Measurements from ENCODE around the gene TEFM.
"Not testable (repeated sequence)": the region's sequence is repeated elsewhere in the genome, so short reads cannot be mapped to it uniquely, and the experiment has no call there.

The TEFM gene

DNA sequence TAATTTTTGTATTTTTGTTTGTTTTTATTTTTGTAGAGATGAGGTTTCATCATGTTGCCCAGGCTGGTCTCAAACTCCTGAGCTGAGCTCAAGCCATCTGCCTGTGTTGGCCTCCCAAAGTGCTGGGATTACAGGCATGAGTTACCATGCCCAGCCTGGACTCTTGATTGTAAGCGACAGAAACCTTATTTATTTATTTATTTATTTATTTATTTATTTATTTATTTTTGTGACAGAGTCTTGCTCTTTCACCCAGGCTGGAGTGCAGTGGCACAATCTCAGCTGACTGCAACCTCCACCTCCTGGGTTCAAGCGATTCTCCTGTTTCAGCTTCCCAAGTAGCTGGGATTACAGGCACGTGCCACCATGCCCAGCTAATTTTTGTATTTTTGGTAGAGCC is 23.8 kb upstream of the TEFM start:
- peaks cover 0 to 39% (median 0%) of the 10 kb centered on the region in 3 experiments for H3K27me3 ChIP-seq (ENCODE audit: control insufficient read depth in 3 of 3, insufficient read depth in 3 of 3, low read depth in 1 of 3, low read length in 3 of 3)
- H3K4ac ChIP-seq (ENCODE audit: low read length); H3K18ac ChIP-seq (ENCODE audit: low read length); H2AFZ ChIP-seq (ENCODE audit: low read length); H3K4me3 ChIP-seq (ENCODE audit: low read length in 2 of 2); DNase-seq (ENCODE audit: low spot score); H3K27ac ChIP-seq (replicated peaks; ENCODE audit: low read length); H2BK5ac ChIP-seq (ENCODE audit: low read length); H3K79me1 ChIP-seq (ENCODE audit: low read depth, low read length); H2BK15ac ChIP-seq (ENCODE audit: low read length); H2BK12ac ChIP-seq (ENCODE audit: low read length); H3K4me1 ChIP-seq (ENCODE audit: control insufficient read depth in 2 of 2, insufficient read depth in 1 of 2, low read depth in 1 of 2, low read length in 2 of 2); H3K4me2 ChIP-seq (ENCODE audit: insufficient read depth, low read length, poor library complexity, severe bottlenecking); H2BK120ac ChIP-seq (ENCODE audit: low read depth, low read length); H3K9ac ChIP-seq (ENCODE audit: low read depth, low read length, poor library complexity); H2AK5ac ChIP-seq (ENCODE audit: low read depth, low read length); H3K23ac ChIP-seq (ENCODE audit: low read depth, low read length, poor library complexity); H3K14ac ChIP-seq (ENCODE audit: low read length); H4K91ac ChIP-seq (ENCODE audit: low read depth, low read length, poor library complexity); H3K9me3 ChIP-seq (replicated peaks in 1 of 2; ENCODE audit: control insufficient read depth in 2 of 2, insufficient read depth in 1 of 2, low read depth in 1 of 2, low read length in 2 of 2); H4K8ac ChIP-seq (ENCODE audit: low read depth, low read length); H3K36me3 ChIP-seq (replicated peaks in 1 of 2; ENCODE audit: control insufficient read depth in 2 of 2, insufficient read depth in 2 of 2, low read length in 2 of 2): not testable (repeated sequence)
- no CpG with 5 or more reads among the region's 3 CpGs for WGBS, 2 donors (ENCODE audit: extremely low coverage in 2 of 2, insufficient read length in 2 of 2, insufficient replicate concordance in 1 of 2)

DNA sequence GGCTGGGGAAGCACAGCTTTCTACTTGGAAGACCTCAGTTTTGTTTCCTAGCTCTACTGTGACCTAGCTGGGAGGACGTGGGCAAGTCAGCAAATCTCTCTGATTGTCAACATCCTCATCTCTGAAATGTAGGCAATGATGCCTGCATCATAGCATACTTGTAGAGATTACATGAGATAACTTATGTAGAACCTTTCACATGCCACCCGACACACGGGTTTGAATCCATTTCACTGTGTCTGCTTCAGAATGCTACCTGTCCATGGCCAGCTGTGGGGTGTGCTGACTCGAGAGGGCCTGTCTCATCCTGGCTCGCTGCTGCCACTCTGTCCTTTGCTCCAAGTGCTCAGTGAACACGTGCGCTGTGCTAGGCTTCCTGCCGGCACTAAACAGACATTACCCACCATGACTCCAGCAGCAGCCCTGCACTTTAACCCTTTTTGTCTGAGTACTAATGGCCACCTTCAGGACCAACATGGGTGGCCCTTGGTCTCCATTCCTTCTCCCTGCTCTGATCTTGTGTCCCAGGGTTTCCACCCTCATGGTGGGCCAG is 23.1 kb upstream of the TEFM start:
- no peak overlapping the region for H2AK5ac ChIP-seq (ENCODE audit: low read depth, low read length)

DNA sequence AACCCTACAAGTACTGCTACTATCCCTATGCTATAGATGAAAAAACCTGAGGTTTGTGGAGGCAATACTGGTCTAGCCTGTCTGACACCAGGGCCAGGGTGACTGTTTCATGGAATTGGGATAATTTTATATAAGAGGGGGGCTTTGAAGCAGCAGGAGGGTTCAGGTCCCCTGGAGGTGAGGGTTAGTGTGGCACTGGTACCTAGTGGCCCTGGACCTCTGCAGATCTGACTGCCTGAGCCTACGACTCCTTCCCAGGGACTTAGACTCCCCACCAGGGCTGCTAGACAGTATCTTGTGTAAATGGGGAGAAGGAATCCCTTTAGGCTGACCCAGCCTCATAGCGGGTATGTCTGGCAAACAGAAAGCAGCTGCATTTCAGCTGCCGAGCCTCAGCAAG is 22.5 kb upstream of the TEFM start:
- no peak overlapping the region for H3K4me2 ChIP-seq (ENCODE audit: insufficient read depth, low read length, poor library complexity, severe bottlenecking)
- H2AK5ac ChIP-seq (ENCODE audit: low read depth, low read length): no peak overlapping the region
- no peak overlapping the region for H3K14ac ChIP-seq (ENCODE audit: low read length)
- H2AFZ ChIP-seq (ENCODE audit: low read length): peak overlapping the region; percentile 54
- no peak overlapping the region for H3K23ac ChIP-seq (ENCODE audit: low read depth, low read length, poor library complexity)
- no peaks in the 10 kb centered on the region for H3K36me3 ChIP-seq (replicated peaks in 1 of 2; ENCODE audit: control insufficient read depth in 2 of 2, insufficient read depth in 2 of 2, low read length in 2 of 2)
- no peak overlapping the region for H3K9ac ChIP-seq (ENCODE audit: low read depth, low read length, poor library complexity)
- no peak overlapping the region for H3K4ac ChIP-seq (ENCODE audit: low read length)
- peaks cover 0 to 1% of the 10 kb centered on the region in 2 donors for H3K4me1 ChIP-seq (ENCODE audit: control insufficient read depth in 2 of 2, insufficient read depth in 1 of 2, low read depth in 1 of 2, low read length in 2 of 2)
- no peaks in the 10 kb centered on the region for H3K79me1 ChIP-seq (ENCODE audit: low read depth, low read length)
- no peak overlapping the region for H3K27ac ChIP-seq (replicated peaks; ENCODE audit: low read length)
- no CpG with 5 or more reads among the region's 3 CpGs for WGBS, 2 donors (ENCODE audit: extremely low coverage in 2 of 2, insufficient read length in 2 of 2, insufficient replicate concordance in 1 of 2)
- DNase-seq (ENCODE audit: low spot score): no peak
- H3K4me3 ChIP-seq (ENCODE audit: low read length in 2 of 2): no peak overlapping the region
- H3K27me3 ChIP-seq (ENCODE audit: control insufficient read depth in 3 of 3, insufficient read depth in 3 of 3, low read depth in 1 of 3, low read length in 3 of 3): peaks cover 0 to 42% (median 6%) of the 10 kb centered on the region in 3 experiments
- H4K8ac ChIP-seq (ENCODE audit: low read depth, low read length): no peak overlapping the region
- no peak overlapping the region for H4K91ac ChIP-seq (ENCODE audit: low read depth, low read length, poor library complexity)
- no peaks in the 10 kb centered on the region for H3K9me3 ChIP-seq (replicated peaks in 1 of 2; ENCODE audit: control insufficient read depth in 2 of 2, insufficient read depth in 1 of 2, low read depth in 1 of 2, low read length in 2 of 2)
- no peak overlapping the region for H2BK12ac ChIP-seq (ENCODE audit: low read length)
- H2BK120ac ChIP-seq (ENCODE audit: low read depth, low read length): no peak overlapping the region
- no peak overlapping the region for H2BK5ac ChIP-seq (ENCODE audit: low read length)
- no peak overlapping the region for H2BK15ac ChIP-seq (ENCODE audit: low read length)
- H3K18ac ChIP-seq (ENCODE audit: low read length): no peak overlapping the region

More for the DNA sequence above, 23.1 kb upstream of the TEFM start:
- Histone ChIP-seq H2BK15ac (ENCODE audit: low read length) (no peak overlapping the region), H3K27me3 (ENCODE audit: control insufficient read depth in 3 of 3, insufficient read depth in 3 of 3, low read depth in 1 of 3, low read length in 3 of 3) (peaks cover 0 to 39% (median 2%) of the 10 kb centered on the region in 3 experiments), H3K9me3 (replicated peaks in 1 of 2; ENCODE audit: control insufficient read depth in 2 of 2, insufficient read depth in 1 of 2, low read depth in 1 of 2, low read length in 2 of 2) (no peaks in the 10 kb centered on the region), H3K4me3 (ENCODE audit: low read length in 2 of 2) (no peak overlapping the region), H3K27ac (replicated peaks; ENCODE audit: low read length) (no peak overlapping the region), H2BK5ac (ENCODE audit: low read length) (no peak overlapping the region), H4K91ac (ENCODE audit: low read depth, low read length, poor library complexity) (no peak overlapping the region), H3K4me1 (ENCODE audit: control insufficient read depth in 2 of 2, insufficient read depth in 1 of 2, low read depth in 1 of 2, low read length in 2 of 2) (peaks cover 0 to 1% of the 10 kb centered on the region in 2 donors), H3K23ac (ENCODE audit: low read depth, low read length, poor library complexity) (no peak overlapping the region), H2BK12ac (ENCODE audit: low read length) (no peak overlapping the region), H3K4me2 (ENCODE audit: insufficient read depth, low read length, poor library complexity, severe bottlenecking) (no peak overlapping the region), H4K8ac (ENCODE audit: low read depth, low read length) (no peak overlapping the region), H2AFZ (ENCODE audit: low read length) (peak overlapping the region; percentile 54), H2BK120ac (ENCODE audit: low read depth, low read length) (no peak overlapping the region), H3K4ac (ENCODE audit: low read length) (no peak overlapping the region), H3K36me3 (replicated peaks in 1 of 2; ENCODE audit: control insufficient read depth in 2 of 2, insufficient read depth in 2 of 2, low read length in 2 of 2) (no peaks in the 10 kb centered on the region), H3K18ac (ENCODE audit: low read length) (no peak overlapping the region), H3K79me1 (ENCODE audit: low read depth, low read length) (no peaks in the 10 kb centered on the region), H3K9ac (ENCODE audit: low read depth, low read length, poor library complexity) (no peak overlapping the region), H3K14ac (ENCODE audit: low read length) (no peak overlapping the region)
- no CpG with 5 or more reads among the region's 8 CpGs for WGBS, 2 donors (ENCODE audit: extremely low coverage in 2 of 2, insufficient read length in 2 of 2, insufficient replicate concordance in 1 of 2)
- no peak for DNase-seq (ENCODE audit: low spot score)

DNA sequence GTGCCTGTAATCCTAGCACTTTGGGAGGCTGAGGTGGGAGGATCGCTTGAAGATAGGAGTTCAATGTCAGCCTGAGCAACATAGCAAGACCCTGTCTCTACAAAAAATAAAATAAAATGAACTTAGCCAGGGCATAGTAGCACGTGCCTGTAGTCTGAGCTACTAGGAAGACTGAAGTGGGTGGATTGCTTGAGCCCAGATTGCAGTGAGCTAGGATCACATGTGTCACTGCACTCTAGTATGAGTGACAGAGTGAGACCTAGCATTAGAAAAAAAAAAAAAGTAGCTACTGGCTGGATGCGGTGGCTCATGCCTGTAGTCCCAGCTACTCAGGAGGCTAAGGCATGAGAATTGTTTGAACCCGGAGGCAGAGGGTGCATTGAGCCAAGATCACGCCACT is 21.7 kb upstream of the TEFM start:
- H3K27me3 ChIP-seq (ENCODE audit: control insufficient read depth in 3 of 3, insufficient read depth in 3 of 3, low read depth in 1 of 3, low read length in 3 of 3): peaks cover 3 to 50% (median 13%) of the 10 kb centered on the region in 3 experiments
- H3K9me3 ChIP-seq (replicated peaks in 1 of 2; ENCODE audit: control insufficient read depth in 2 of 2, insufficient read depth in 1 of 2, low read depth in 1 of 2, low read length in 2 of 2): peaks cover 0 to 2% of the 10 kb centered on the region in 2 donors
- H2BK12ac ChIP-seq (ENCODE audit: low read length): no peak overlapping the region
- no peak overlapping the region for H2AK5ac ChIP-seq (ENCODE audit: low read depth, low read length)
- H3K18ac ChIP-seq (ENCODE audit: low read length): no peak overlapping the region
- no peak overlapping the region for H2BK120ac ChIP-seq (ENCODE audit: low read depth, low read length)
- H3K4me3 ChIP-seq (ENCODE audit: low read length in 2 of 2): no peak overlapping the region
- H3K4me2 ChIP-seq (ENCODE audit: insufficient read depth, low read length, poor library complexity, severe bottlenecking): no peak overlapping the region
- no peaks in the 10 kb centered on the region for H3K36me3 ChIP-seq (replicated peaks in 1 of 2; ENCODE audit: control insufficient read depth in 2 of 2, insufficient read depth in 2 of 2, low read length in 2 of 2)
- WGBS, 2 donors (ENCODE audit: extremely low coverage in 2 of 2, insufficient read length in 2 of 2, insufficient replicate concordance in 1 of 2): no CpG with 5 or more reads among the region's 5 CpGs
- H3K4me1 ChIP-seq (ENCODE audit: control insufficient read depth in 2 of 2, insufficient read depth in 1 of 2, low read depth in 1 of 2, low read length in 2 of 2): peaks cover 0 to 1% of the 10 kb centered on the region in 2 donors
- H3K23ac ChIP-seq (ENCODE audit: low read depth, low read length, poor library complexity): no peak overlapping the region
- H3K79me1 ChIP-seq (ENCODE audit: low read depth, low read length): no peaks in the 10 kb centered on the region
- no peak for DNase-seq (ENCODE audit: low spot score)
- no peak overlapping the region for H3K27ac ChIP-seq (replicated peaks; ENCODE audit: low read length)
- H4K91ac ChIP-seq (ENCODE audit: low read depth, low read length, poor library complexity): no peak overlapping the region
- no peak overlapping the region for H3K4ac ChIP-seq (ENCODE audit: low read length)
- no peak overlapping the region for H3K9ac ChIP-seq (ENCODE audit: low read depth, low read length, poor library complexity)
- H2BK15ac ChIP-seq (ENCODE audit: low read length): no peak overlapping the region
- no peak overlapping the region for H2BK5ac ChIP-seq (ENCODE audit: low read length)
- no peak overlapping the region for H3K14ac ChIP-seq (ENCODE audit: low read length)
- H2AFZ ChIP-seq (ENCODE audit: low read length): no peak overlapping the region
- H4K8ac ChIP-seq (ENCODE audit: low read depth, low read length): no peak overlapping the region

Measured in neuronal stem cell (in vitro differentiated cells).